MM.1S (cell line): ENCODE data around the gene EYA2.

Source experiments
- CTCF ChIP-seq: fragments of 300-600 bp; sonication (generic); IDR thresholded peaks from 2 replicates; pipeline ENCODE4 v1.5.1; 2016; ENCODE audit warnings: antibody characterized with exemption, low read length, mixed read lengths
- EZH2 ChIP-seq: fragments of 300-600 bp; sonication (generic); optimal IDR thresholded peaks from 2 replicates; pipeline ENCODE3; 2017; ENCODE audit warnings: low read depth, mild to moderate bottlenecking, antibody characterized with exemption, low read length, mixed read lengths
- EZH2phosphoT487 ChIP-seq: fragments of 300-600 bp; sonication (generic); IDR thresholded peaks from 2 replicates; pipeline ENCODE4 v1.6.1; 2018; ENCODE audit warnings: antibody characterized with exemption, low read length

DNA sequence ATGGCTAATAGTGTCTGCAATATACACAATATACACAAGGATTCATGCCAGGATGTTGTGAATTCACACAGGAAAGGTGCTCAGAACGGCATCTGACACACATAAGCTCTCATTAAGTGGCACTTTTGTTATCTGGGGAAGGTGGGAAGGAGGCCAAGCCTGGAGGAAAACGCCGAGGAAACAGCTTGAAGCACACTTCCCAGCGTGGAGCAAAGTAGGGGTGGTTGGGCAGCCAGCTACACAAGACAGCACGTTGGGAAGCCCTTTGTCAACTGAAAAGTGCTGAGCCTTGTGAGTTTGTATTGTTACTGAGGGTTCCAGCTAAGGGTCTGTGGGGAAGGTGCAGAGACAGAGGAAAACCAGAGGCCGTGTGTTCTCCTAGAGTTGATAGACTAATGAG, 280.9 kb downstream of the EYA2 start:
- TF ChIP-seq CTCF (no peak), EZH2 (no peak), EZH2phosphoT487 (no peak)
